Stimulated activated CD8-positive, alpha-beta memory T cell treated with anti-CD3 and anti-CD28 coated beads, Interleukin-15, amount 100 ng/mL, for 48 hours (primary cell): Measurements from ENCODE around the gene RXFP2.
A peak's percentile ranks its signal among the peaks of the same experiment; 100 is the strongest.

Experiments used
- DNase-seq, 2 donors: peaks; one replicate each; pipeline ENCODE4 v3.0.0-alpha.2; 2020; ENCODE audit warnings: low read depth in 2 of 2

Gene RXFP2, protein sequence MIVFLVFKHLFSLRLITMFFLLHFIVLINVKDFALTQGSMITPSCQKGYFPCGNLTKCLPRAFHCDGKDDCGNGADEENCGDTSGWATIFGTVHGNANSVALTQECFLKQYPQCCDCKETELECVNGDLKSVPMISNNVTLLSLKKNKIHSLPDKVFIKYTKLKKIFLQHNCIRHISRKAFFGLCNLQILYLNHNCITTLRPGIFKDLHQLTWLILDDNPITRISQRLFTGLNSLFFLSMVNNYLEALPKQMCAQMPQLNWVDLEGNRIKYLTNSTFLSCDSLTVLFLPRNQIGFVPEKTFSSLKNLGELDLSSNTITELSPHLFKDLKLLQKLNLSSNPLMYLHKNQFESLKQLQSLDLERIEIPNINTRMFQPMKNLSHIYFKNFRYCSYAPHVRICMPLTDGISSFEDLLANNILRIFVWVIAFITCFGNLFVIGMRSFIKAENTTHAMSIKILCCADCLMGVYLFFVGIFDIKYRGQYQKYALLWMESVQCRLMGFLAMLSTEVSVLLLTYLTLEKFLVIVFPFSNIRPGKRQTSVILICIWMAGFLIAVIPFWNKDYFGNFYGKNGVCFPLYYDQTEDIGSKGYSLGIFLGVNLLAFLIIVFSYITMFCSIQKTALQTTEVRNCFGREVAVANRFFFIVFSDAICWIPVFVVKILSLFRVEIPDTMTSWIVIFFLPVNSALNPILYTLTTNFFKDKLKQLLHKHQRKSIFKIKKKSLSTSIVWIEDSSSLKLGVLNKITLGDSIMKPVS

DNA sequence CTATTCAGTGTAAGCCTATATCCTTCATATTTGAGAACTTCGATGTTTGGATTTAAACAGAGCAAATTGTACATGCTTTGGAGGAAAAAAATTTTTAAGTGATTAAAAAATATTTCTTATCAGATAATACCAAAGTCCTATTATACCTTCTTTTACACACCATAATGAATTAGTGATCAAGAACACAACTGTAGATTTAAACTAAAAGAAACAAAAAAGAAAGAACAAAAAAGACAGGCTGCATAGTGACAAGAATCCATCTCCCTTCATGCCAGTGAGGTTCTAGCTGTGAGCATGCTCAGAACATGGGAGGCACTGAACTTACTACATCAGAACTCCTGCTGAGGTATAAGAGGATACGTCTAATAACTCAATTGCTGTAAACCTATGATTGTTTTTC is at the start of gene RXFP2:
RXFP2 (plus strand) TSS at position 301 of the 400 bp plus-strand sequence; CDS start at position 388, 87 bp downstream.
- DNase-seq = no peak

DNA sequence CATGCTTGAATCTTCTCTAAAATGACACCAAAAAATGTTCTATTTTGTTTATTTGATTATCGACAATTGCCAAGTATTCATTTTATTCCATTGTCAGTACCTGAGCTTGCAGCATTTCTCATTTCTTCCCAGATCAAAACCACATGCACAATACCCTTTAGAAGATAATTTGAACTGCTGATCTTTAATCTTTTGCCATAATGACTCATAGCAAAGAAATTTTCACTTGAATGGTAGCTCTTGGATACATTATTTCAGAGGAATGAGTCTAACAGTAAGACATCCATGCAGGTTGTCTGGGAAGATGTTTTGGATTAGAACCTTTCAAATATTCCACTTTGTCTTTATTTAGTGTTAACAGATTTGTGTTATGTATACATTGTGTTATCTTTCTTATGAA is 42.0 kb upstream of the RXFP2 start:
- no peak for DNase-seq

DNA sequence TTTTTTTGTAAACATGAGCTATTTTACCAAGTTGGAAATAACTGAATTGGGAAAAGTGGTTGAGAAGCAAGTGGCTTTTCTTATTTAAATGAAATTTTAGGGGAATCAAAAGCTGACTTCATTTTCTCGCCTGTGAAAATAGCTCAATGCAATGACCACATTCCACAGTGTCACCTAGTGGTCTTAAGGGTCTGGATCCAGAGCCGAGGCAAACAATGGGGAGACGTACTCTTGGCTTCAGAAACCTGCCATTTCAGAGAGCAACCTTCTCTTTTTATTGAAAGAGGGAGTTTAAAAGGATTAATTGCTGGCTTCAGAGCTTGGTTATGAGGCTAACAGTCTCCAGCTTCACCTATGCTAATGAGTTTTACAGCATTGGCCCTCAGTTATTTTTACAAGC is 39.7 kb upstream of the RXFP2 start:
- DNase-seq = no peak

DNA sequence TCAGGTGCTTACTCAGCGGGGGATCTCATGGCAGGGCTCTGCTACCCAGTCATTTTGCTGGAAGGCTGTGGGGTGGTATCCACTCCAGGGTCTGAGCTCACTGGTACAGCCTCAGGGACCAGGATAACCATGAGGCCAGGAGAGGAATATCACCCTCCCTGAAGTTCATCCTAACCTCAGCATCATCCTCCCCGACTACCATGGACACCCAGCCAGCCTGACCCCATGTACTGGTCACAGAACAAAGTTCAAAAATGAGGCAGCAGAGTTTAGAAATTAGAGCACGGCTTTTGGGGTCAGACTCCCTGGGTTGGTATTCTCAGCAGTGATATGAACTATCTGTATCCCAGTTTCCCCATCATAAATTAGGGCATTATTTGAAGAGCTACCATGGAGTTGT is 35.5 kb upstream of the RXFP2 start:
- no peak for DNase-seq

DNA sequence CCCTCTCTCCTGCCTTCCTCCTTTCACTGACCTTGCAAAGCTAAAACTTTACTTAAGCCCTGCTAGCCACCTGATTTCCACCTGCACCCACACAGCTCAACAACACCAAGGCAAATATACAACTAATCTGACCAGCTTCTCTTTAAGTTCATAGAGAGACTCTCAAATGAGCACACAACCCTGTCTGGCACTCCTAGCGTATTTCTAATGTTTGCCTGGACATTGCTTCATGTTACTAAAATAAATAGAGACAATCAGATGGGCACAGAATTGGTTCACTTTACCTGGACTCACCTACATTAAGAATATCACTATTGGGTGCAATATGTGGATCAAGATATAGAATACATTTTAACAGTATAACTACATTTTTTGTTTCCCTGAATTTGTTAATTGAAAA is 33.2 kb upstream of the RXFP2 start:
- no peak for DNase-seq

DNA sequence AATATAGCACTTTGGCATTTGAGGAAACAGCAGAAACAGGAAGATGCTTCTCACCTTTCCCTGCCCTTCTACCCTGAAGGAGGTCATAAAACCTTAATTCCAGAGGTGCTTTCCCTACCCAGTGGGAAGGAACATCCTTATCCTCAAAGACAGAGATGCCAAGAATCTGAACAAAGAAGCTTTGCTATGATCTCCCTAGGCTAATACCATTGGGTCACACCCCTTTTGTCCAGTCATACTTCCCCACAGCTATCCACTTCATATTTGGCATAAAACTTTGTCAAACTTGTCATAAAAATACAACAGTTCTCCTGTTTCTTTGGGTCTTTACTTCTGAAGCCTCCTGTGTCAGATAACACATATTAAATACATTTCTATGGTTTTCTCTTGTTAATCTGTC is 21.7 kb upstream of the RXFP2 start:
- DNase-seq = no peak

DNA sequence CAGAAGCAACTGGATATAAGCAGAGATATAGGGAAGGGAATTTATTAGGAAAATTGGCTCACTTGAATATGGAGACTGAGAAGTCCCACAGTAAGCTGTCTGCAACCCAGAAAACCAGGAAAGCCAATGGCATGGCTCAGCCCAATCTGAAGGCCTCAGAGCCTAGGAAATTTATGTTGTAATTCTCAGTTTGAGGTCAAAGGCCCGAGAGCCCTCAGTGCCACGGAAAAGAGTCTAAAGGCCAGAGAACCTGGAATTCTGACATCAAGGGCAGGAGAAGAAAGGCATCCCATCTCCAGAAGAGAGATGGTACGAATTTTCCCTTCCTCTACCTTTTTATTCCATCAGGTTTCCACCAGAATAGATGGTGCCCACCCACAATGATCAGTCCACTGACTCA is 20.1 kb upstream of the RXFP2 start:
- DNase-seq = no peak

DNA sequence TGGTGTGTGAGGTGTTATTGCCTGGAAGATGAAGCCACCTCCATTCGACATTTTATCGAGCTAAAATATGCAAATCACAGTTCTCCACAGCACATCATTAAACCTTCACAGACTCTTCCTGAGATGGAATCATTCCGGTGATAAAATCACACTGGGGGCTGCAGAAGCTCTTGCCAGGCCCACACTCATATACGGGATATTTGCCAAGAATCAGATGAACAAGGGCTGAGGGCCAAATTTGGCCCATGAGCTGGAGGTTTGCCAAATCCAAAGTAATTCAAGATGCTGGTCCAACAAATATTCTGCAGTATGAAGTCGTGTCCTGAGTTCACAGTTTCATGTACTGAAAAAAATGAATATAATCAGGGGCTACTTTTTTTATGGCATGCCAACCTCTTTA is 16.7 kb upstream of the RXFP2 start:
- no peak for DNase-seq

DNA sequence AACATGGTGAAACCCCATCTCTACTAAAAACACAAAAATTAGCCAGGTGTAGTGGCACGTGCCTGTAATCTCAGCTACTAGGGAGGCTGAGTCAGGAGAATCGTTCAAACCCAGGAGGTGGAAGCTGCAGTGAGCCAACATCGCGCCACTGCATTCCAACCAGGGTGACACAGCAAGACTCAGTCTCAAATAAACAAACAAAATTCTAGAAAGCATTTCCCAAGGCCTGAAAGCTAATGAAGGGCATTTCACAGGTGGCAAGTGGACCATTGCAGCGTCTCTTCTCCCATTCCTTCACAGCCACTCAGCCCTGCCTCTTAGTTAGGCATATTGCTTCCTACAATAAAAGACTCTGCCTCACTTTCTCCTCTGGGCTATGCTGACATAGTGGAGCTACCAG is 13.5 kb upstream of the RXFP2 start:
- no peak for DNase-seq

DNA sequence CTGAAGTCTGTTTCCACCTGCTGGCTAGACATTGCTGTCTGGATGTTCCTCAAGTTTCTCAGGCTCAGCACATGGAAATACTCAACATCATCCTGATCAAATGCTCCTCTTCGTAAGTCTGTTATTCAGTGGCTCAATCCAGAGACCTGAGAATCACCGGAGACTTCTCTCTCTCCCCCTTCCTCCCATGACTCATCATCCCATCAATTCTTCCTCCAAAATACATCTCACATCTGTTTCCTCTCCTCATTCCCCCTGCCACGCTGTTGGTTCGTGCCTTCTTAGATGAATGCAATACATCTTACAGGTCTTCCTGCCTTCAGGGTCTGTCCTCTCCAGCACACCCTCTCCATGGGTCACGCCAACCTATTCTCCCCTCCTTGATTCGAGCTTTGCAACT is 7.4 kb upstream of the RXFP2 start:
- DNase-seq = no peak

DNA sequence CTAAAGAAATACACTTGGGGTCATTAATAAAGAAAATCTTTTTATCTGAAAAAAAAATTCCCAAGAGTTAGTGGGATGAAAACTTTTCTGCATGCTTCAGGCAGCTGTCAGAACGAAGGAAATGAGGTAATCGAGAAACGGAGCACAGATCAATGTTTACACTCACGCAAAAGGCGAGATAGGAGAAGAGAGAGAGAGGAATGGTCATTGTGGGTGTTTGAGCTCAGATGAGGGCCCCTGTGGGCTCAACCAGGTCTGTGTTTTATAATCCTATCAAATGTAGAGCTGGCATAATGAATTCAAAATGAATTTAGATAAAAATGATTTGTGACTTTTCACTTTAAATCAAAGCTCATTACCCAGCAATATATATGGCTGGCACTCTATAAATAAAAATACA is 6.3 kb upstream of the RXFP2 start:
- no peak for DNase-seq

DNA sequence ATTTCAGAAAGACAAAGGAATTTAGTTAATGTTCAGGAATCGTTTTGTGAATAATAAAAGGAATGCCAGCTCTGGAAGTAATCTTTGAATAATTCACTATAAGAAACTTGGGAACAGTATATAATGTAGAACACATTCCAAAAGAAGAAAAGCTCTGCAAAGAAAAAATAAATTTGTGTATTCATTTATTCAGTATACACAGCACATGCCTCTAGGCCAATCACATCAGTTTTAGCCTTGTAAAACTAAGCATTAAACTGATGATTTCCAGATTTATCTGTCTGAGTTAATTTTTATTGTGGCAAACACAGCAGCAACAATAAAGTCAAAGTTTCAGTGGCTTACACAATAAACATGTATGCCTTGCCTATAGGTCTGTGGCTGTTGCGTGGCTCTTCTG is 5.7 kb upstream of the RXFP2 start:
- DNase-seq = no peak

DNA sequence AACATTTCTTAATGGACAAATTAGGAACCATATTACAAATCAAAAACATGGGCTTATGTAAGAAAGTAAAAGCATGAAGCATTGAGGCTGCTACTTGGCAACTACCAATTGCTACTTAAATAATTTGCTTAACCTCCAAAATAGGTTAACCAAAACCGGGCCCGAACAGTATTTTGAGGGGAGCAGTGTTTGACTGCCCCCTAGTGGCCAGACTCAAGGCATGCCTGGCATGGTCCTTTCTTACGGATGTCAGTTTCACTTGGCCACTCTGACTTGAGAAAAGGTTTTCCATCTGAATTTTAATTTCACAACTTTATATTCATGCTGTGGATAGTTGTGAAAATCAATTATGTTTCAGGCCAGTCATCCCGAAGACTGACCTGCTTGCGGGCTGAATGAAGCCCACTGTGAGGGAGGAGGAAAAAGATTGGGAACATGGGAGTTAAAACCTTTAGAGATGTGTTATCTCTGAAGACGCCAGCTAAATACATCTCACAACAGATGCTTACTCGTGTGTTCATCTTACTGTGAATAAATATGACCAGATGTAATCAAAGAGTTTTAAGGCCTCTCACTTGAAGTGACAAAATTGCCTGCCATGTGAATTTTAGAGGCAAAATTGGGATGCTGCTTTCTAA is 2.9 kb downstream of the RXFP2 start:
- peak; percentile 28 to 33 for DNase-seq

DNA sequence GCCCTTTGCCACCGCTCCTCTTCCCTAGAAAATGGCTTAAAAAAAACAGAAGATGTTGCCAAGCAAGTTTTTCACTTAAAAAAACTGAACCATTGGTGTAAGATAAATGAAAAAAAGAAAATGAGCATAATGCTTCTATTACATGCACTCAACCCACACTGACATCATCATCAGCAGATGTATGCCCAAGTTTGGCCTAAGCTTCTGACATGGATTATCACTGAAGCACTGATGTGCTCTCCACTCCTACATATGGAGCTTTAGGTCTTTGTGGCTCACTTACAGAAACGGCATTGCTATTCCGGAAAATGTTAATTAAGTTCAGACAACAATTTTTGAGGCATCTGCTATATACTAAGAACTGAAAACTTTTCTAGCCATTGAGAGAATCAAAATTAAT is 8.0 kb downstream of the RXFP2 start:
- no peak for DNase-seq

DNA sequence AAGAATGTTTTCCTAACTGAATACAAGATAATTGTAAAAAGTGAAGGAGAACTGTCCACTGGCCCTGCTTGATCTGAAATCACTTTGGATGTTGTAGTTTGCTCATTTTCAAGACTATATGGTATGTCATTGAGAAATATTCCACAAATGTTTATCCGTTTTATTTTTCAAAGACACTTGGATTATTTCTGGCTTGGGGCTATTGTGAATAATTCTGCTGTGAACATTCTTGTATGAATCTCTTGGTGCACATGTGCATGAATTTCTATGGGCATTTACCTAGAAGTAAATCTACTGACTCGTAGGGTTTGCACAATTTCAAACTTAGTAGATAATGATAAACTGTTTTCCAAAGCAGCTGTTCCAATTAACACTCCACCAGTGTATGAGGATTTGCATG is 8.6 kb downstream of the RXFP2 start:
- DNase-seq = no peak

DNA sequence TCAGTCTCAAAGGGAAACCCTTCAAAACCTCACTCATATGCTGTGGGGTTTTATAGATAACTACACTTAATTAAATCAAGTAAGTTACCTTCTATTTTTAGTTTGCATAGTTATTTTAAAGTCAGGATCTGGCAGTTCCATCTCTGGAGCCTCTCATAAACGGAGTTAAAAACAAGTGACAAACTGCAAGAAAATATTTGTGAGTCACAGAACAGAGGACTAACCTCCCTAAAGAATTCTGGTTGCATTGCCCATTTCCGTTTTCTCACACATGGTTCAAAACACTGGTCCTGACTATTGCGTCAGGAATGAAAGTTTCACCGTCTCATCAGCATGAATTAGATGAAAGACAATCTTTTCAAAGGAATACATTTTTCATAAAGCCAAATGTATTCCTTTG is 10.6 kb downstream of the RXFP2 start:
- DNase-seq = no peak

DNA sequence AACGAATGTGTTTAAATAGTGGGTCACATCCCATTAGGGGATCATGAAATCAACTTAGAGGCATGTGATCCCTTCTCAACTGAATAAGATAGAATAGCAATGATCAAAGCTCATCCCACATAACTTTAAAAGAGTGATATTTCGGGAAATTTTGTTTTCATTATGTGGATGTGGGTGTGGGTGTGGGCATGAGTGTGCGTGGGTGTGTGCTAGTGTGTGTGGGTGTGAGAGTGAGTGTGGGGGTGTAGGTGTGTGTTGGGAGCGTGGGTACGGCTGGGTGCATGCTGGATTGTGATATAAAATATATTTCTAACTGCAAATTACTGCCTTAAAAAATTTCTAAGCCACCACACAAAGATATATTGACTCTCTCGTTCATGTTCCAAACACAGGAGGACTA is 15.9 kb downstream of the RXFP2 start:
- DNase-seq = no peak

DNA sequence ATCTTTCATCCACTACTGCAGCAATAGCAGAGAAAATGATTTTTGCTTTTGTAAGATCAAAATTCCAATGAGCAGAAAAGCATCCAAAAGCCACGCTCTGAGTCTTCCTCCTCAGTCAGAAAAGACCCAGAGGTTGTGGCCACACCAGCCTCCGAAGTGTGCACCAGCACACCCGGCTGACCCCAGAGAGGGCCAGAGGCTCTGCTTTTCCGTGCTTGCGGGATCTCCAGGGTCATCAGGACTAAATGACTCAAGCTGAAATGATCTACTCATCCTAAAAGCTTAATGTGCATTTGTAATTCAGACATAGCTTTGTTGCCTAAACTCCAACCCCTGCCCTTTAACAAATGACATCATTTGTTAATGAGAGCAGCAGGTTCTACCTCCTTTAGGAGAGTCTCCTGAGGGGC is 16.5 kb downstream of the RXFP2 start:
- no peak for DNase-seq

DNA sequence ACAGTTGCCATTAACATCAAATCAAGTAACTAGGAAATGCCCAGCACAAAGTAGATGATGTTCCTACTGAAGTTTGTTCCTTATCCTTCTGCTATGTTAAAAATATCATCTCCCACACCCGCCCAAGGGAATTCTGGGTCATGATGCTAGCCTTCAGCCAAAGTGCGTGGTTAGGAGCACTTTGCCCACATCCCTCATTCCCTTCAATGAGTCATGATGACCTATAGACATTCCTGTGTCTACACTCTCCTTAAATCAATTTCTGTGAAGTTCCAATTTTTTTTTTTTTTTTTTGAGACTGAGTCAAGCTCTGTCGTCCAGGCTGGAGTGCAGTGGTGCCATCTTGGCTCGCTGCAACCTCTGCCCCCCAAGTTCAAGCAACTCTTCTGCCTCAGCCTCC is 17.0 kb downstream of the RXFP2 start:
- DNase-seq = no peak

DNA sequence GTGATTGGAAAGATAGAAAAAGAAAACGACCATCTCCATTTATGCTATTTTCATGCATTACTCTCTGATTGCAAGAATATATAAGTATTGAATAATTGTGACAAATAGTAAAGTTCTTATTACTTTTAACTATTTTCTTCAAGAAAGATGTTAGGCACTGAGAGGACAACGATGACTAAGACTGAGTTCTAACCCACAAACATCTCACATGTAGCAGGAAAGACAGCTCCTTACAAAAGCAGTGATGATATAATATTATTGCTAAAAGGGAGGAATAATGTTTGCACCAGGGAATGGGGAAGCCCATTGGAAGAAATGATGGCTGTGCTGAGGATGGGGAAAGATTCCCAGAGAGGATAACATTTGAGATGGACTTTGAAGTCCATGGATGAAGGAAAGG is 22.6 kb downstream of the RXFP2 start:
- DNase-seq = no peak

DNA sequence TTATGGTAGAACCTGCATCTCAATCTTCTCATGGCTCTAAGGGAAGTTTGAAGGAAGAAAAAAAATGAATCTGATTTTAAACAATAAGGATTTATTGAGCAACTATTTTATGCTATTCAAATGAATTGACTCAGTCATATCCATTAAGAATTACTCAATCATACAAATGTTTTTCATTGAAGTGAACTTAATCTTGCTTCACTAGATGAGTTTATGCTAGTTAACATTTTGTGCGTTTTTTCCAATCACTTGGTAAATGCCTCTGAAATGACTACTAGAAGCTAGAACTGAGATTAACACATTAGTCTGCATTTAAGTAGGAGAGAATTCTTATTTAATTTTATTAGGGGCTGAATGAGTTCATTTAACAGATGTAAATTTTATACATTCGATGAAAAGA is 25.2 kb downstream of the RXFP2 start:
- no peak for DNase-seq

DNA sequence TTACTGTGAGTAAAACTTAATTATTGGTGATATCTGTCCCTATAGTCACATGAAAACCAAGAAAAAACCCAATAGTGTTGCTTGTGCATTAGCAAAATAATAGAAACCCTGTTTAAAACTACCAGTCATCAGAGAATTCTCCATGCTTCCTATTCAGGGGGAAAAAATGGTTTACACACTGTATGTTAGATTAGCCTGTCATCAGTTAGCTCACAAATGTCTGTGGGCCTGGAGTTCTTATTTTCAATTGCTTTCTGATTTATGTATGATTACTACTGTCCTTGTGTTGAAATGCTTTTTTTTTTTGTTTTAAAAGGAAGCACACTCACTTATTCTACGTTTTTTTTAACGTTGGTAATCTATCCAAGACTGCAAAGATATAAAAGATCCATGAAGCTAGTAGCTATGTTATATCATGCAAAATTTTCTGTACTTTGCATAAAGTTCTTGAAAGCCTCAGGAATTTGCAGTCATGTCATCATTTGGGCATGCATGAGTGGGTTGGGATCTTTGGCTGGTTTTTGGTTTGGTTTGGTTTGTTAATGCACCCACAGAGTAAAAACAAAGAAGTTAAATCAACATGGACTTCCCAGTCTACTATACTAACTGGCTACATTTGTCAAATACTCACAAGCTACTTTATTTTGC is 25.9 kb downstream of the RXFP2 start:
- DNase-seq = no peak
